HG02642 (cell line): ENCODE results near the gene IFITM5.

Experiments
- ATAC-seq: cut with Tn5 transposase; IDR thresholded peaks from one replicate; pipeline ENCODE4 v1.9.1; 2021; ENCODE audit warnings: mild to moderate bottlenecking; ENCODE audit not compliant: unreplicated experiment, poor library complexity

The IFITM5 gene

DNA sequence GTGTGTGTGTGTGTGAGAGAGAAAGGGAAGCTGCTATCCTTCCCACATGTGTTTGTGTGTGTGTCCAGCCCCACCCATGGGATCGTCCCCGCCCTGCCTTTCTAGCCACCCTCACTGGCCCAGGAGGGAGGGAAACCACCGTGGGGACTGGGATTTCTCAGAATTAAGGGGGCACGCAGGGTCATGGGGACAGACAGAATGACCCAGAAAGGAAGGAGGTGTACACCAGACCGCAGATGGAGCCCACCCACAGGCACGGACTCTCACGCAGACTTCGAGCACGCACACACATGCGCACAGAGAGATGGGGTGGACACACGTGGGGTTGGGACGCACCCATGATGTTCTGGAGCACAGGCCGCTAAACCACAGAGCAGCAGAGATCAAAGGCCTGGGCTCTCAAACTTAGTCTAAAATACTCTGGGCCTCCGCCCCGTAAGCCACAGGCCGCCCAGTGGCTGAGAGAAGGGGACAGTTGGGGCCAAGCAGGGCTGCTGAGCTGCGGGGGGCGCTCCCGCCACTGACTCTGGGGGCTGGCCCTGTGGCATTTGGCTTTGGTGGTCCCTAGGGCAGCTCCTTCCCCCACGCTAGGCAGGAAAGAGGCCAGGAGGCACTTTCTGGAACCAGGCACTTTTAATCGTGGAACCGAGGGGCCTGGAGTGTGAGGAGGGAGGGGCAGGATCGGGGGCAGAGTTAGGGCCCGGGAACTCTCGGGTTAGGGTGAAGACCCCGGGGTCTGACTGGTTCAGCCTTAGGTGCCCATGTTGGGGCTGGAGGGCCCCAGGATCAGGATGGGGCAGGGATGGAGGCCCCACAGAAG lies 1.5 kb downstream of the IFITM5 start:
- ATAC-seq, result no peak

DNA sequence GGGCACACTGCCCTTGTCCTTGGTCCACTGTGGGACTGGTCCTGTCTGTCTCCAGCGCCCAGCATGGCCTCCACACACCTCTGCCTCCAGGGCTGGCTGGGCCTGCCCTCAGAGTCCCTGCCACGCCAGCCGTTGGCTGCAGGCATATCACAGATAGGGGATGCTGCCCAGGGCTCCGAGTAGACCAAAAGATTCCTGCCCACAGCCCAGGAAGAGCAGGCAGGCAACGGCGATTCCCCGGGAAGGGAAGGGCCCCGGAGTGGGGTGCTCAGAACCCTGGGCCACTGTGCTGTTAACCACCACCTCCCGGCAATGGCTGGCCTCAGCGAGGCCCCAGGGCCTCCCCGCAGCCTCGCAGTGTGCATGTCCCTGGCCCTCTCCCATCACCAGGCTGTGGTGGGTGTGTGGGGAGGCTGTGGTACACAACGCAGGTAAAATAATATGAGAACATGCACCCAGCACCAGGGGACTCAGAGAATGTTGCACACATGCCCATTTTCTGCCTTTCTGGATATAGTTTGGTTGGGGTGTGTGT lies 2.2 kb downstream of the IFITM5 start:
- ATAC-seq, result no peak

DNA sequence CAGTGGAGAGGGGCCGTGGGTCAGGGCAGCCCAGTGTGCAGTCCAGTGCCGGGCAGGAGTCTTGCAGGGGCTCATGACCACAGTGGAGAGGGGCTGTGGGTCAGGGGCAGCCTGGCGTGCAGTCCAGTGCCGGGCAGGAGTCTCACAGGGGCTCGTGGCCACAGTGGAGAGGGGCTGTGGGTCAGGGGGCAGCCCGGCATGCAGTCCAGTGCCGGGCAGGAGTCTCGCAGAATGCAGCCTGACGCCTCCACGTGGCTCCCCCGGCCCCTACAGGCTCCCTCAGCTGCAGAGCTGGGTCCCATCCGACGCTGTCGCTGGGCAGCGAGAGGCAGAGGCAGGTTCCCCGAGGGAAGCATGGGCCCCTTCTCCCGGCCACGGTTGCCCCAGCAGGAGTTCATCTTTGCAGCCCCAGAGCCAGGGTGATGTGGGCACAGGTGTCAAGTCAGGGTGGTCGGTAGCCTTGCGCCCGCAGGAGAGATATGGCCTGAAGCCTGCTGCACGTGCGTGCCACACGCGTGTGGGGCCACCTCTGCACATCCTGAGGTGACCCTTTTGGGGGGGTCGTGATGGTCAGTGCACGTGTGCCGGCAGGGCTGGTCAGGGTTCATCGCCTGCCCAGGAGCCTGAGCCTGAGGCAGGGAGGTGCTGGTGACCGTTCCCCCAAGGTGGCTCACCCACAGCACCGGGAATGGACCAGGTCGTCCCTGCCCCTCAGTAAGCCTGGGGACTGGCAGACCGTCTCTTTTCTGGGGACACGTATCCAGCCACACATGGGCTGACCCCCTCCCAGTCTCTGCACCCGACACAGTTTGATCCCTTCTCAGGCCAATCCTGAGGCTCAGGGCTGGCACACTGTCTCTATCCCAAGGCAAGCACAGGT lies 2.9 kb downstream of the IFITM5 start:
- no peak for ATAC-seq

DNA sequence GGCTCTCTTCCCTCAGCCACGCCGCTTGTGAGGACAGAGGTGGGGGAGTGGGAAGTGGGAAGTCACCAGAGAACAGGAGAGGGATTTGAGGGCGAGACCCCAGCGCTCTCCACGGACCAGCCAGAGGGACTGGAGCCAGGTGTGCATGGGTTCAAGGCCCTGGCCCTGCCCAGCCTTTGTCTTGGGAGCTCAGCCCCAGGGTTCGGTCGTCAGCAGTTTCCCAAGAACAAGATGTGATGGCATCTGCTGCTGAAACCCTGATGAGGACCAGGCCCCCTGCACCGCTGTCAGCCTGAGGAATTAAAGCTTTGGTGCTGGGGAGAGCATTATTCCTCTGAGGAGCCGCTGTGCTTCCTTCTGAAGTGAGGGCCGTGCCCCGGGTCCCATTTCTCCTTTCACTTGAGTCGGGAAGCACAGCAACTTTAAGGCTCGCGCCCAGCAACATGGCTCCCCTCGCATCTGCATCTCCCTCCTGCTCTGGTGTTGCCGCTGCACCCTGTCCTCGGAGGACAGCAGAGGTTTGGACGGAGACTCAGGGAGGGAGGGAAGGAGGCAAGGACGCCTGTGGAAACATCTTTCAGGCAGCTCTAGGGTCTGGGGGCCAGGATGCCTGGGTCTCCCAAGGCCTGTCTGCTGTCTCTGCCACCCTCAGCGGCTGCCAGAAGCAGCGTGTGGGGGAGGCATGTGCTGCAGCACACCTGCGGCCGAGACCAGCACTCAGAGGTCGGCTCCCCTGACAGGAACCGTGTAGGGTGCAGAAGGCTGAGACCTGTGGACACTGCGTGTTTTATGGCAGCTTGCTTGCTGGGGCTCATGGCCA lies 3.8 kb downstream of the IFITM5 start:
- ATAC-seq, result no peak

DNA sequence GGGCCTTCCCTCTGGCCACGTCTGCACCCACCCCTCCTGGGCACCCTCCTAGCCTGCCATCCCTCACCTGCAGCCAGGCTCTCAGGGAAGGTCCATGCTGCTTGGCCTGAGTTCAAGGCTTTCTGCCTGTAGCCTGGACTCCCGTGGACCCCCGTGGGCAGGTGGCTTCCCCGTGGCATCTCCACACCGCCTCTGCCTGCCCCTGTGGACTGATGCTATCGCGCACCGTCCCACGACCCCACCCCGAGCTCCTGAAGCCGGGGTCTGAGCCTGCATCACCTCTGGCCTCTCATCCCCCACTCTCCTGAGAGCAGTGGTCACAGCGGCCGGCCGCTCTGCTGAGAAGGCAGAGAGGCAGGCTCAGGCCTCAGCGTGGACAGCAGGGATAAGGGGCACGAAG lies 4.5 kb downstream of the IFITM5 start:
- no peak for ATAC-seq

DNA sequence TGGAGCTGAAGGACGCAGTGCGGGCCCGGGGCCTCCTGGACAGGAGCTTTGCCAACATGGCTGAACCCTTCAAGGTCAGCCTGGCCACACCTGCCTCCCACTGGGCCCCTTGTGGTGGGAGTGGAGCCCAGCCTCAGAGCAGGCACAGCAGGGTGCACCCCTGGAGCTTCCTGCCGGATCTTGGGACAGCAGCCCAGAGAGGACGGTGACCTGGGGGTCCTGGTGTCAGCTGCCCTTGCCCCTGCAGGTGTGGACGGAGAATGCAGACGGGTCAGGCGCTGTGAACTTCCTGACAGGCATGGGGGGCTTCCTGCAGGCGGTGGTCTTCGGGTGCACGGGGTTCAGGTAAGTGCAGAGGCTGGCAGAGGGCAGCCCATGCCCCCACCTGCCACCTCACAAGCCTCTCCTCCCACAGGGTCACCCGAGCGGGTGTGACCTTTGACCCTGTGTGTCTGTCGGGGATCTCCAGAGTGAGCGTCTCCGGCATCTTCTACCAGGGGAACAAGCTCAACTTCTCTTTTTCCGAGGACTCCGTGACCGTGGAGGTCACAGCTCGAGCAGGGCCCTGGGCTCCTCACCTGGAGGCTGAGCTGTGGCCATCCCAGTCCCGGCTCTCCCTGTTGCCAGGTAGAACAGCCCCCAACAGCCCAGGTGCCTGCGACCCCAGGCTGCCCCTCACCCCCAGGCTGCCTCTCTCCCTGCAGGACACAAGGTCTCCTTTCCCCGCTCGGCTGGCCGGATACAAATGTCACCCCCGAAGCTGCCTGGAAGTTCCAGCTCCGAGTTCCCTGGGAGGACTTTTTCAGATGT lies 5.3 kb downstream of the IFITM5 start:
- ATAC-seq, result no peak

DNA sequence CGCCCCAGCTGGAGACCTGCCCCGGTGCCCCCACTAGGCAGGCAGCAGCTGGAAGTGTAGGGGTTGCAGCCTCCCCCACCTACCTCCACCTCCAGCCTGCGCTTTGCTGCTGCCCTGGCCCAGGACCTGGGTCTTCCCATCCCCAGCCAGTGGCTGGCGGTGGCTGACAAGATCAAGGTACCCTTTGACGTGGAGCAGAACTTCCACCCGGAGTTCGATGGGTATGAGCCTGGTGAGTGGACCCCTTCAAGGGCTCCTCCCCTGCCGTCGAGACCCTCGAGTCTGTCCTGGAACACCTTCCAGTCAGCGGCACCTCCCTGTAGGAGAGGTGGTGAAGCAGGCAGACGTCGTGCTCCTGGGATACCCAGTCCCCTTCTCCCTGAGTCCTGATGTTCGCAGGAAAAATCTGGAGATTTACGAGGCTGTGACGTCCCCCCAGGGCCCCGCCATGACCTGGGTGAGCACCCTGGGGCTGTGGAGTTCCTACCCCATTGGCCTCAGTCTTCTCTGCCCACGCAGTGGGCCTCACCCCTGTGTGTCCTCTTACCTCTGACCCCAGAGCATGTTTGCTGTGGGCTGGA lies 6.0 kb downstream of the IFITM5 start:
- ATAC-seq, result no peak

DNA sequence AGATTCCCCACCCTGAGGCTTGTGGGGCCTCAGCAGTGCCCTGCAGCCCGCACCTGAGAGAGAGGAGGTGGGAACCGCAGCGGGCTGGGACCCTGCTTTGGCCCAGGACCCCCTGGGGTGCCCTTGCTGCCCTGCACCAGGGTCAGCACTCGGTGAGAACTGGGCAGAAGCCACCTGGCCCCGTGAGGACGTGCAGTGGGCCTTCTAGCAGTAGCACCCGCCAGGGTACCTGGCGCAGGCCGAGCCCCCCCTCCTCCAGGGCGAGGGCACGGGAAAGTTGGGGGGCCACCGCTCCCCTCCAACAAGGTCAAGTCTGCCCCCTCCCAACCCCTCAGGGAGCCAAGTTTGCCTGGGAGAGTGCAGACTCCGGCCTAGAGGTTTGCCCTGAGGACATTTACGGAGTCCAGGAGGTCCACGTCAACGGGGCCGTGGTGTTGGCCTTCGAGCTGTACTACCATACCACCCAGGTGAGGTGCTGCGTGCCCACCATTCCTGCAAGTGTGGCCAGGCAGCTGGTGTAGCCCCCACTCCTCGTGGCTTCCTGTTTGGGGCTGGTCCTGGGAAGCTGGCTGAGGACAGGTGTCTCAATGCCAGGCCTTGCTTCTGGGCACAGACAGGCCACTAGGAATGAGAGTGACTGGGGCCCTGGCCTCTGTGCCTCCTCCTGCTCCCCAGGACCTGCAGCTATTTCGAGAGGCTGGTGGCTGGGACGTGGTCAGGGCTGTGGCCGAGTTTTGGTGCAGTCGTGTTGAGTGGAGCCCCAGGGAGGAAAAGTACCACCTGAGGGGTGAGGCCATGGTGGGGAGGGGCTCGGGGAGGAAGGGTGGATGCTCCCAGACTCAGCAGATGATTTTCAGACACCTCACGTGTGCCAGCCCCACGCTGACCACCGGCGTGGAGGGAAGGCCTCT lies 6.9 kb downstream of the IFITM5 start:
- ATAC-seq, result no peak

DNA sequence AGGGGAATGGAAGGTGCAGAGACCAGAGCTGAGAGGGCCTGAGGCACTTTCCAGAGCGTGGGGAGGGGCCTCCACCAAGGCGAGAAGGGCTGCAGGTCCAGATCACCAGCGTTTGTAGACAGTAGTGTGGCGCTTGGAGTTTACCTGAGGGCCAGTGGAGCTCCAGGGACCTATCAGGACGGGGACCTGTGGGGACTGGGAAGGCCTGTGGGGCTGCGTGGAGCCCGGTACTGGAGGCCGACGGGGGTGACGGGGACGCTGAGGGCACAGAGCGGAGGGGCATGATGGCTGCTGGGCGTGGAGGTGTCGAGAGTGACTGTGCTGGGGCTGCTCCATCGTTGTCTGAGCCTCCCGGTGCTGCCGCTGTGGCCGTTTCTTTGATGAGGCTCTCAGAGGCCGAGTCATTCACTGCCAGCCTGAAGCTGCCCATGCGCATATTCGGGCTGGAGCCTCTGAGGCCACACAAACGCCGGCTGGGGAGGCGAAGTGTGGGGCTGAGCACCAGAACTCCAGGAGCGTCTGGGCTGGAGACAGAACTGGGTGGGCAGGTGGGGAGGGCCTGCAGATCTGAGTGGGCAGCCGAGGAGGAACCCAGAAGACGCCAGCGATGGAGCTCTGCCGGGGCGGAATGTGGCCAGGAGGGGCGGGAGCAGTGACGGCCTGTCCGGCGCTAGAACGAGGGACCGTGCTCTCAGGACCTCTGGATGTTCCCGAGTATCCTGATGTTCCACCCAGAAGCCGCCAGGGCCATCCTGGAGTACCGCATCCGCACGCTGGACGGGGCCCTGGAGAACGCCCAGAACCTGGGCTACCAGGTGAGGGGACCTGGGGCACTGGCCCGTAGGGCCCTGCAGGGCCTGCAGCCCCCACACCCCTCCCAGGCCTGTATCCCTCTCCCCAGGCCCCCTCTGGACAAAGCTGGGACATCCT lies 7.8 kb downstream of the IFITM5 start:
- ATAC-seq, result no peak

DNA sequence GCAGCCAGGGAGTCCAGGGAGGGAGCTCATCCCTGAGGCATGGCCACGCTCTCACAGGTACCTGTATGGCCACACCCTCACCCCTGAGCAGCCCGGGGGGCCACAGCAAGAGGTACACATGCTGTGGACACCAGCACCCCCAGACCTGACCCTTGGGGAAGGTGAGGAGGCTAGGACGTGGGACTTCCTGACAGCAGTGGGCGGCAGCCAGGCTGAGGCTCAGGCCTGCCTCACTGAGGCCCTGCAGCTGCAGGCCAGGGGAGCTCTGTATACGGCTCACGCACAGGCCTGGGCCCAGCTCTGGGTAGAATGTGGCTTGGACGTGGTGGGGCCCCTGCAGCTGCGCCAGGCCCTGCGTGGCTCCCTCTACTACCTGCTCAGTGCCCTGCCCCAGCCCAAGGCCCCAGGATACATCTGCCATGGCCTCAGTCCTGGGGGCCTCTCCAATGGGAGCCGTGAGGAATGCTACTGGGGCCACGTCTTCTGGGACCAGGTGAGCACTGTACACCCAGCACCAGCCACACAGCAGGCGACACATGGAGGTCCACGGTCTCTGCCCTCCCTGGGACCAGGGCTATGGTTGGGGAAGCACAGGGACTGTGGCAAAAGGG lies 8.6 kb downstream of the IFITM5 start:
- no peak for ATAC-seq

DNA sequence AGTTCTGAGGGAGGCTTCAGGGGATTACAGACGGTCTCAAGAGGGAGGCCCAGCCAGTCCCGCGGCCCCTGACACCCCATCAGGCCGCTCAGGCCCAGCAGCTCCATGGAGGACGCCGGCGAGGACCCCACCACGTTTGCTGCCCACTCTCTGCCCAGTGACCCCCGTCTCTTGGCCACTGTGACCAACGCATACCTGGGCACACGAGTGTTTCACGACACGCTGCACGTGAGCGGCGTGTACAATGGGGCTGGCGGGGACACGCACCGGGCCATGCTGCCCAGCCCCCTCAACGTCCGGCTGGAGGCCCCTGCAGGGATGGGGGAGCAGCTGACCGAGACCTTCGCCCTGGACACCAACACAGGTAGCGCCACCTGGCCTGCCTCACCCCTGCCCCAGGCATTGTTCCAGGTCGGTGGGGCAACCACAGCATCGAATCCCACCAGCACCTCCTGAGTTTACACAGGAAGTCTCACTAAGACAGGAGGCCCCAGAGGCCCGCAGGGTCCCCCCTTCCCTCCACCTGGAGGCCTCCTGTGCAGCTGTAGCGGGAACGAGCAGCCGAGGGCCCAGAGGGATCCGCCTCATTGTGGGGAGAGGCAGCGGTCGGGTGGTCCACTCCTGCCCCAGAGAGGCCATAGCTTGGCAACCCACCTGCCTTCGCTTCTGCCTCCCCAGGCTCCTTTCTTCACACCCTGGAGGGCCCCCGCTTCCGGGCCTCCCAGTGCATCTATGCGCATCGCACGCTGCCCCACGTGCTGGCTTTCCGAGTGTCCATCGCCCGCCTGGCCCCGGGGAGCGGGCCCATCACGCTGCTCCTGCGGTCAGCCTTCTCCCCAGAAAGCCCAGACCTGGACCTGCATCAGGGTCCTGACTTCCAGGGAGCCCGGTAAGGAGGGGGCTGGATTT lies 9.4 kb downstream of the IFITM5 start:
- ATAC-seq, result no peak

DNA sequence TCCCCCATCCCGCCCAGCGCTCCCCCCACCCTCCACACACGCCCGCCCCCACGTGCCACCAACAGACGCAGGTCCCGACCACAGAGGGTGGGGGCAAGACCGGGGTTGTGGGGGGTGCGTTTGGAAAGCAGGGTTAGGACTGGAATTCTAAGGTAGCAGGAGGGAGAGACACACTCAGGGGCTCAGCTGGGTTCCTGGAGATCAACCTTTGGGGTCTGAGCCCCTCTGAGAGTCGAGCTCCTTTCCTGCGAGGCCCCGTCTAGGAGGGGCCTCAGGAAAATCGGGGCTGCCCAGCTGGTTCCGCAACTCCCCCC lies 10.0 kb downstream of the IFITM5 start:
- ATAC-seq, result no peak

DNA sequence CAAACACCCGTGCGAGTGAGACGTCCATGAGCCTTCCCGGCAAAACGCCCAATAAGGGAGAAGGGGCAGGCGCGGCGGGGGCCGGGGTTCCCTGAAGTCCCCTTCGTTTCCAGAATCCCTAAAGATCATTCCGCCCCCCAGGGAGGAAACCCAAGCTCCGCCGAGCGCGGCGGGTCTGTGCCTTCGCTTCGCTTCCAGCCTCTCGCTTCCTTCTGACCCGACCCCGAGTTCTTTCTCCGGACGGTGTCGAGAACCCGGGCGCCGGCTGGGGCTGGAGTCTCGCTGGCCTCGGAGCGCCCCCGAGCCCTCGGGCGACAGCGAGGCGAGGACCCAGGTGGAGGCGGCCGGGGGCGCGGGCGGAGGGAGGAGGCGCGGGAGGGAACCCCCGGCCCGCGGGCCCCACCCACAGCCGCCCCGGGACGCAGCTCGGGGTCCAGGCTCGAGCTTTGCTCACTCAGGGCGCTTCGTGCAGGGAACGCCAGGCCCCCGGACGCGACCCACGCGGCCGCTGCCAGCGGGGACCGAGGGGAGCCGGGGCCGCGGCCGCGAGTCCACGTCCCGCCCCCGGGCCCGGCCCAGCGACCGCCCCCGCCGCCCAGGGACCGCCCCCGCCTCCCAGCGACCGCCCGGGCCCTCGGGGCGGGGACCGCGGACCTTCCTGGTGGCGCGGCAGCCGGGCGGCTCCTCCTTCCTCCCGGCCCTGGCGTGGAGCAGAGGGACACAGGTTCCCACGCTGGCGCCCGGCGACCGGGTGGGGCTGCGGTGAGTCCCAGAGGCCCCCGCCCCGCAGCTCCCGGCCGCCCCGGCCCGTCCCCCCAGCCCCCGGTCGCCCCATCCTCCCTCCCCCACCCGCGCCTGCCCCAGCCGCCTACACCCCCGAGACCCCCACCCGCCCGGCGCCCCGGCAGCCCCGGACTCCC lies 10.6 kb downstream of the IFITM5 start, which contains the start of gene PGGHG:
Gene PGGHG, plus strand, starts transcription at position 649 of the 920 bp plus-strand sequence. CDS start 691 bp downstream, outside the sequence.
- peak; percentile 71 for ATAC-seq

DNA sequence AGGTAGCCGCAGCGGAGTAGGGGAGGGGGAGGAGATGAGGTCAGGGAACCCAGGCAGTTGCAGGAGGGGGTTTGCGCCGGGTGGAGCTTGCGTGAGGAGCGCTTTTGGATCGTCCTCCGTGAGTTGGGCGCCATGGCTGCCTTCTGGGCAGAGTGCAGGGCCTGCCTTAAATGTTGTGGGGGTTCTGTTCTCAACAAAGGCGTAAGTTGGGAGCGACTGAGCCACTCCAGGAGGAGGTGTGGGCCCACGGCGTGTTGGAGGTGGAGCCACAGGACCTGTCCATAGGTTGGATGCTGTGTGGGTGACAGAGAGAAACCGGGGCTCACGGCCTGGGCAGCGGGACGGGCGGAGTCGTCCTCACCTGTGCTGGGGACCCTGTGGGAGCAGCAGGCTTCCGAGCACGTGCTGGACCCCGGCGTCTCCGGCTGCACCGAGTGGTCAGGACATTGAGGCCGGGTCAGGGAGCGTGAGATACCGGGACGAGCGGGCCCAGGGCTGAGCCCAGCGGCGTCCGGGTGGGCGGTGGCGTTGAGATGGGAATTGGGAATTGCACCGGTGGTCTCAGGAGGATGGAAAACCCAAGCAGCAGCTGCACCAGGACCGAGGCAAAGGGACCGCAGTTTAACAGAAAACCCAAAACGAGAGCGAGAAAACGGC lies 11.4 kb downstream of the IFITM5 start:
- ATAC-seq, result no peak
